ENCODE data around the gene MYO15A. TPM values are rescaled to one million over a fixed set of nuclear protein-coding genes. Genes with fewer than 3 reads are reported as not detected.

Gene MYO15A
- total RNA-seq, 1 donor from 2014 or later, result 1.6 TPM

DNA sequence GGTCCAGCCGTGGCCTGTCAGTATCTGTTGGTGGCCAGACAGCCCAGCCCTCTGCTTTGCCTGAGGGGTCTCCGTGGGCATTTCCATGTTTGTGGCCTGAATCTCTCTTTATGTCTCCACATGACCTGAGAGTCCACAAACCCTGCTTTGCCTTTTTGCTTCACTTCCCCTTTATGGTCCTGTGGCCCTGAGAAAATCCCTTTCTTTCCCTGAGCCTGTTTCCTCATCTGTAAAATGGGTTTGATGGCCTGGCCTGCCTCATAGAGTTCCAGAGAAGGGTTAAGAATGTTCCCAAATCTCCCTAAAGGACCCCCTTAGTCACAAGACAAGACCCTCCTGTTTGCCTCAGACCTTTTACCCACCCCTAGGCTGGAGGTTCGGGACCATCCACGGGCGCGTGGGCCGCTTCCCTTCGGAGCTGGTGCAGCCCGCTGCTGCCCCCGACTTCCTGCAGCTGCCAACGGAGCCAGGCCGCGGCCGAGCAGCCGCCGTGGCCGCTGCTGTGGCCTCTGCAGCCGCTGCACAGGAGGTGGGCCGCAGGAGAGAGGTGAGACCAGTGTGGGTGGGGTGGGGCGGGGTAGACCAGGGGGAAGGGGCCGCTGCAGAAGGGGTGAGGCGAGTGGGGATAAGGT lies 48.9 kb downstream of the MYO15A start:
- Mint-ChIP-seq H3K9me3 (ENCODE audit: unreplicated experiment) (no peaks in the 10 kb centered on the region), H3K27ac (ENCODE audit: unreplicated experiment) (no peak overlapping the region), H3K27me3 (ENCODE audit: unreplicated experiment) (peaks cover 8% of the 10 kb centered on the region), H3K4me1 (ENCODE audit: unreplicated experiment) (peaks cover 23% of the 10 kb centered on the region), H3K36me3 (ENCODE audit: low read depth, unreplicated experiment) (peaks cover 7% of the 10 kb centered on the region), H3K4me3 (ENCODE audit: unreplicated experiment) (peak overlapping the region; percentile 80)
- DNase-seq (ENCODE audit: low spot score), result no peak
- TF ChIP-seq, protein P1, sequence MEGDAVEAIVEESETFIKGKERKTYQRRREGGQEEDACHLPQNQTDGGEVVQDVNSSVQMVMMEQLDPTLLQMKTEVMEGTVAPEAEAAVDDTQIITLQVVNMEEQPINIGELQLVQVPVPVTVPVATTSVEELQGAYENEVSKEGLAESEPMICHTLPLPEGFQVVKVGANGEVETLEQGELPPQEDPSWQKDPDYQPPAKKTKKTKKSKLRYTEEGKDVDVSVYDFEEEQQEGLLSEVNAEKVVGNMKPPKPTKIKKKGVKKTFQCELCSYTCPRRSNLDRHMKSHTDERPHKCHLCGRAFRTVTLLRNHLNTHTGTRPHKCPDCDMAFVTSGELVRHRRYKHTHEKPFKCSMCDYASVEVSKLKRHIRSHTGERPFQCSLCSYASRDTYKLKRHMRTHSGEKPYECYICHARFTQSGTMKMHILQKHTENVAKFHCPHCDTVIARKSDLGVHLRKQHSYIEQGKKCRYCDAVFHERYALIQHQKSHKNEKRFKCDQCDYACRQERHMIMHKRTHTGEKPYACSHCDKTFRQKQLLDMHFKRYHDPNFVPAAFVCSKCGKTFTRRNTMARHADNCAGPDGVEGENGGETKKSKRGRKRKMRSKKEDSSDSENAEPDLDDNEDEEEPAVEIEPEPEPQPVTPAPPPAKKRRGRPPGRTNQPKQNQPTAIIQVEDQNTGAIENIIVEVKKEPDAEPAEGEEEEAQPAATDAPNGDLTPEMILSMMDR (IDR thresholded peaks at IDR 0.05; ENCODE audit: unreplicated experiment), result no peak

- H3K27ac Mint-ChIP-seq (ENCODE audit: unreplicated experiment), result no peak overlapping the region
- peaks cover 4% of the 10 kb centered on the region for H3K36me3 Mint-ChIP-seq (ENCODE audit: low read depth, unreplicated experiment)
- peaks cover 18% of the 10 kb centered on the region for H3K4me1 Mint-ChIP-seq (ENCODE audit: unreplicated experiment)
- no peaks in the 10 kb centered on the region for H3K9me3 Mint-ChIP-seq (ENCODE audit: unreplicated experiment)
- H3K4me3 Mint-ChIP-seq (ENCODE audit: unreplicated experiment), result peak overlapping the region; percentile 80
- TF ChIP-seq, protein P1 (IDR thresholded peaks at IDR 0.05; ENCODE audit: unreplicated experiment), result no peak
- H3K27me3 Mint-ChIP-seq (ENCODE audit: unreplicated experiment), result peaks cover 8% of the 10 kb centered on the region
- DNase-seq (ENCODE audit: low spot score), result peak; percentile 53
Measured at GRCh38 chr17:18158022-18158600, 49.6 kb downstream of the MYO15A start.

DNA sequence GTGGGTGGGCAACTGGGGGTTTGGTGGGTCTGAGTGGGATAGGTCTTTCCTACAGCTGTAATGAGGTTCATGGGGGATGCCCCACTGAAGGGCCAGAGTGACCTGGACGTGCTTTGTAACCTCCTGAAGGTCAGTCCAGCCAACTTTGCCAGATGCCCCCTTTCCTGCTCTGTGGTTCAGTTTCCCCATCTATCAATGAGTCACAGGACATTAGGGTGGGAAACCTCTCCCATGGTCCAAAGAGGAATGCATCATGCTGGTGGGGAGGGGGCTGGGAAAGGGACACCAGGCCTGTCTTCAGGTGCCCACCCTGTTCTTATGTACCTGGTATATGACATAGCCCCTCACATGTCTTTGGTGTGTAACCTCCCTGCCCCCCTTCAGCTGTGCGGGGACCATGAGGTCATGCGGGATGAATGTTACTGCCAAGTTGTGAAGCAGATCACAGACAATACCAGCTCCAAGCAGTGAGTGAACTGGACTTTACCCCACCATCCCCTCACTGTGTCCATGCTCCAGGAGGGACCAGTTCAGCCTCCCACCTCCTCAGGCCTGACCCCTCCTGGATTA lies 51.1 kb downstream of the MYO15A start:
- H3K9me3 Mint-ChIP-seq (ENCODE audit: unreplicated experiment), result no peaks in the 10 kb centered on the region
- DNase-seq (ENCODE audit: low spot score), result no peak
- peaks cover 8% of the 10 kb centered on the region for H3K36me3 Mint-ChIP-seq (ENCODE audit: low read depth, unreplicated experiment)
- H3K4me3 Mint-ChIP-seq (ENCODE audit: unreplicated experiment), result peak overlapping the region; percentile 54
- peaks cover 12% of the 10 kb centered on the region for H3K27me3 Mint-ChIP-seq (ENCODE audit: unreplicated experiment)
- H3K27ac Mint-ChIP-seq (ENCODE audit: unreplicated experiment), result peak overlapping the region; percentile 28
- TF ChIP-seq, protein P1 (IDR thresholded peaks at IDR 0.05; ENCODE audit: unreplicated experiment), result no peak
- peaks cover 17% of the 10 kb centered on the region for H3K4me1 Mint-ChIP-seq (ENCODE audit: unreplicated experiment)

GRCh38 chr17:18160128-18160856 lies 51.7 kb downstream of the MYO15A start:
- H3K27me3 Mint-ChIP-seq (ENCODE audit: unreplicated experiment), result peaks cover 12% of the 10 kb centered on the region
- H3K9me3 Mint-ChIP-seq (ENCODE audit: unreplicated experiment), result no peaks in the 10 kb centered on the region
- H3K4me1 Mint-ChIP-seq (ENCODE audit: unreplicated experiment), result peaks cover 15% of the 10 kb centered on the region
- TF ChIP-seq, protein P1 (IDR thresholded peaks at IDR 0.05; ENCODE audit: unreplicated experiment), result no peak
- H3K27ac Mint-ChIP-seq (ENCODE audit: unreplicated experiment), result peak overlapping the region; percentile 28
- no peak for DNase-seq (ENCODE audit: low spot score)
- peaks cover 8% of the 10 kb centered on the region for H3K36me3 Mint-ChIP-seq (ENCODE audit: low read depth, unreplicated experiment)
- peak overlapping the region; percentile 54 for H3K4me3 Mint-ChIP-seq (ENCODE audit: unreplicated experiment)
